Measurements from ENCODE around the gene CDR2L. TPM values are rescaled to one million over a fixed set of nuclear protein-coding genes. Genes with fewer than 3 reads are reported as not detected.

The CDR2L gene
- polyA plus RNA-seq, 2 donors = 3.6 to 4.3 TPM

DNA sequence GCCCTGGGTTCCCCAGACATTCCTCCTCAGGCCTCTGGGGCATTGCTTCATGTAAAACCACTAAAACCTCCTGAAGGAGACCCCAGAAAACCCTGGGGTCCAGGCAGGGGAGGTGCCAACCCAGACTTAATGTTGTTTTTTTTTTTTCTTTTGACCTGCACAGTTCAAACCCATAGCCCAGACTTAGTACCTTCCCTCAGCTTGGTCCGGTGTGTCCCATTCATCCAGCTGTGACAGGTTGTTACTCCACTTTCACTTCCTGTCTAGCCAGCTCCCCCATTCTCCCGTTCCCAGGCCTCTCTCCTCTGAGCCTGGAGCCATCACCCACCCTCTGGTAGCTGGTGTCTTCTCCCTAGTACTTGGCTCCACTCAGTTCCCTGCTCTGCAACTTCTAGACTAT lies 4.8 kb downstream of the CDR2L start:
- 34 to 42% methylated on average over 2 of the region's 2 CpGs for WGBS, 2 donors
- no peaks in the 10 kb centered on the region for H3K9me3 ChIP-seq (ENCODE audit: control insufficient read depth in 2 of 2, insufficient read depth in 1 of 2, low read depth in 1 of 2, low read length in 1 of 2)
- no peak overlapping the region for H3K4me3 ChIP-seq (ENCODE audit: low read depth in 1 of 2, low read length in 2 of 2)
- peak overlapping the region; percentile 69 to 82 for H3K27ac ChIP-seq (ENCODE audit: low read depth in 2 of 2, low read length in 1 of 2)
- no peaks in the 10 kb centered on the region for H3K27me3 ChIP-seq (ENCODE audit: control insufficient read depth in 1 of 2, insufficient read depth in 2 of 2, low read length in 2 of 2)
- H3K4me1 ChIP-seq (ENCODE audit: control insufficient read depth in 2 of 2, insufficient read depth in 2 of 2, low read length in 1 of 2) = peaks cover 9 to 22% of the 10 kb centered on the region in 2 donors
- H3K36me3 ChIP-seq (ENCODE audit: control insufficient read depth in 2 of 2, insufficient read depth in 2 of 2, low read length in 1 of 2) = no peaks in the 10 kb centered on the region

DNA sequence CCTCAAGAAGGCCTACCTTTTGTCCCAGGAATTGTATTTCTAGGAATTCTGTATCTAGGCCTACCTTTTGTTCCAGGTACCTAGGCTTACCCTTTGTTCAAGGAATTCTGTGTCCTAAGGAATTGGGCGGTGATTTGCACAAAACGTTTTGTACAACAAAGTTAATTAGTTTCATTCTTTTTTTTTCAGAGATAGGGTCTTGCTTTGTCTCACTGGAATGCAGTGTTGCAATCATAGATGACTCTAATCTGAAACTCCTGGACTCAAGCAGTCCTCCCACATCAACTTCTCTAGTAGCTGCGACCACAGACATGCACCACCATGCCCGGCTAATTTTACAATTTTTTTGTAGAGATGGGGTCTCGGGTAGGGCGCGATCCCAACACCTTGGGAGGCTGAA lies 7.0 kb downstream of the CDR2L start:
- no peak overlapping the region for H3K27ac ChIP-seq (ENCODE audit: low read depth in 2 of 2, low read length in 1 of 2)
- H3K4me3 ChIP-seq (ENCODE audit: low read depth in 1 of 2, low read length in 2 of 2) = no peak overlapping the region
- H3K4me1 ChIP-seq (ENCODE audit: control insufficient read depth in 2 of 2, insufficient read depth in 2 of 2, low read length in 1 of 2) = peaks cover 5 to 13% of the 10 kb centered on the region in 2 donors
- peaks cover 0 to 3% of the 10 kb centered on the region in 2 donors for H3K36me3 ChIP-seq (ENCODE audit: control insufficient read depth in 2 of 2, insufficient read depth in 2 of 2, low read length in 1 of 2)
- H3K9me3 ChIP-seq (ENCODE audit: control insufficient read depth in 2 of 2, insufficient read depth in 1 of 2, low read depth in 1 of 2, low read length in 1 of 2) = no peaks in the 10 kb centered on the region
- 77 to 89% methylated on average over 7 of the region's 7 CpGs for WGBS, 2 donors
- H3K27me3 ChIP-seq (ENCODE audit: control insufficient read depth in 1 of 2, insufficient read depth in 2 of 2, low read length in 2 of 2) = no peaks in the 10 kb centered on the region

DNA sequence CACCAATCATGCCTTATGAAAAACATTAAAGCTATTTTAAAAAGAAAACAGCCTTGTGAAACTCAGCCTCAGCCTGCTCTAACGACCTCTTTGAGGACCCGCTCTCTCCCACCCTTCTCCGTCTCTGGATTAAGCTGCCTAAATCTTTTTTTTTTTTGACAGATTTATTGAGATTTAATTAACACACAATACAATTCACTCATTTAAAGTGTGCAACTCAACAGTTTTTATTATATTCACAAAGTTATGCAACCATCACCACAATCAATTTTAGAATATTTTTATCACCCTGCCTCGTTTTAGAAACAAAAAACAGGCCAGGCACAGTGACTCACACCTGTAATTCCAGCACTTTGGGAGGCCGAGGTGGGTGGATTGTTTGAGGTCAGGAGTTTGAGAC lies 8.4 kb downstream of the CDR2L start:
- H3K4me3 ChIP-seq (ENCODE audit: low read depth in 1 of 2, low read length in 2 of 2) = no peak overlapping the region
- peaks cover 5 to 13% of the 10 kb centered on the region in 2 donors for H3K4me1 ChIP-seq (ENCODE audit: control insufficient read depth in 2 of 2, insufficient read depth in 2 of 2, low read length in 1 of 2)
- no peaks in the 10 kb centered on the region for H3K27me3 ChIP-seq (ENCODE audit: control insufficient read depth in 1 of 2, insufficient read depth in 2 of 2, low read length in 2 of 2)
- peaks cover 0 to 4% of the 10 kb centered on the region in 2 donors for H3K36me3 ChIP-seq (ENCODE audit: control insufficient read depth in 2 of 2, insufficient read depth in 2 of 2, low read length in 1 of 2)
- 74 to 75% methylated on average over 5 of the region's 5 CpGs for WGBS, 2 donors
- no peaks in the 10 kb centered on the region for H3K9me3 ChIP-seq (ENCODE audit: control insufficient read depth in 2 of 2, insufficient read depth in 1 of 2, low read depth in 1 of 2, low read length in 1 of 2)
- H3K27ac ChIP-seq (ENCODE audit: low read depth in 2 of 2, low read length in 1 of 2) = no peak overlapping the region

- WGBS, 2 donors = 83 to 85% methylated on average over 6 of the region's 6 CpGs
- Histone ChIP-seq H3K9me3 (ENCODE audit: control insufficient read depth in 2 of 2, insufficient read depth in 1 of 2, low read depth in 1 of 2, low read length in 1 of 2) (no peaks in the 10 kb centered on the region), H3K27ac (ENCODE audit: low read depth in 2 of 2, low read length in 1 of 2) (no peak overlapping the region), H3K4me1 (ENCODE audit: control insufficient read depth in 2 of 2, insufficient read depth in 2 of 2, low read length in 1 of 2) (peaks cover 0 to 1% of the 10 kb centered on the region in 2 donors), H3K4me3 (ENCODE audit: low read depth in 1 of 2, low read length in 2 of 2) (no peak overlapping the region), H3K36me3 (ENCODE audit: control insufficient read depth in 2 of 2, insufficient read depth in 2 of 2, low read length in 1 of 2) (peaks cover 0 to 27% of the 10 kb centered on the region in 2 donors), H3K27me3 (ENCODE audit: control insufficient read depth in 1 of 2, insufficient read depth in 2 of 2, low read length in 2 of 2) (no peaks in the 10 kb centered on the region)
These were observed 11.4 kb downstream of the CDR2L start for GRCh38 chr17:74998783-74999182.

DNA sequence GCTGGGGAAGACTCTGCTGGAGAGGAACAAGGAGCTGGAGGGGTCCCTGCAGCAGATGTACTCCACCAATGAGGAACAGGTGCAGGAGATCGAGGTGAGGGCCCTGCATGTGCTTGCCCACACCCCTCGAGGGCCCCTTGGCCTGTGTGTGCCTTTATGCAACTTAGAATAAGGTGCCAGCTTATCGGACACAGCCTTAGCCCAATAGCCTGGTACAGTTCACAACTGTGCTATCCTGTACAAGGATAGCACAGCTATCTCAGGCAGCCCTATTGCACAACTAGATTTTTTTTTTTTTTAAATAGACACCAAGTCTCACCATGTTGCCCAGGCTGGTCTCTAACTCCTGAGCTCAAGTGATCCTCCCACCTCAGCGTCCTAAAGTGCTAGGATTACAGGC lies 12.1 kb downstream of the CDR2L start:
- H3K27me3 ChIP-seq (ENCODE audit: control insufficient read depth in 1 of 2, insufficient read depth in 2 of 2, low read length in 2 of 2) = no peaks in the 10 kb centered on the region
- H3K4me3 ChIP-seq (ENCODE audit: low read depth in 1 of 2, low read length in 2 of 2) = no peak overlapping the region
- peaks cover 0 to 31% of the 10 kb centered on the region in 2 donors for H3K36me3 ChIP-seq (ENCODE audit: control insufficient read depth in 2 of 2, insufficient read depth in 2 of 2, low read length in 1 of 2)
- WGBS, 2 donors = 82 to 86% methylated on average over 4 of the region's 4 CpGs
- H3K27ac ChIP-seq (ENCODE audit: low read depth in 2 of 2, low read length in 1 of 2) = no peak overlapping the region
- no peaks in the 10 kb centered on the region for H3K9me3 ChIP-seq (ENCODE audit: control insufficient read depth in 2 of 2, insufficient read depth in 1 of 2, low read depth in 1 of 2, low read length in 1 of 2)
- H3K4me1 ChIP-seq (ENCODE audit: control insufficient read depth in 2 of 2, insufficient read depth in 2 of 2, low read length in 1 of 2) = no peaks in the 10 kb centered on the region

DNA sequence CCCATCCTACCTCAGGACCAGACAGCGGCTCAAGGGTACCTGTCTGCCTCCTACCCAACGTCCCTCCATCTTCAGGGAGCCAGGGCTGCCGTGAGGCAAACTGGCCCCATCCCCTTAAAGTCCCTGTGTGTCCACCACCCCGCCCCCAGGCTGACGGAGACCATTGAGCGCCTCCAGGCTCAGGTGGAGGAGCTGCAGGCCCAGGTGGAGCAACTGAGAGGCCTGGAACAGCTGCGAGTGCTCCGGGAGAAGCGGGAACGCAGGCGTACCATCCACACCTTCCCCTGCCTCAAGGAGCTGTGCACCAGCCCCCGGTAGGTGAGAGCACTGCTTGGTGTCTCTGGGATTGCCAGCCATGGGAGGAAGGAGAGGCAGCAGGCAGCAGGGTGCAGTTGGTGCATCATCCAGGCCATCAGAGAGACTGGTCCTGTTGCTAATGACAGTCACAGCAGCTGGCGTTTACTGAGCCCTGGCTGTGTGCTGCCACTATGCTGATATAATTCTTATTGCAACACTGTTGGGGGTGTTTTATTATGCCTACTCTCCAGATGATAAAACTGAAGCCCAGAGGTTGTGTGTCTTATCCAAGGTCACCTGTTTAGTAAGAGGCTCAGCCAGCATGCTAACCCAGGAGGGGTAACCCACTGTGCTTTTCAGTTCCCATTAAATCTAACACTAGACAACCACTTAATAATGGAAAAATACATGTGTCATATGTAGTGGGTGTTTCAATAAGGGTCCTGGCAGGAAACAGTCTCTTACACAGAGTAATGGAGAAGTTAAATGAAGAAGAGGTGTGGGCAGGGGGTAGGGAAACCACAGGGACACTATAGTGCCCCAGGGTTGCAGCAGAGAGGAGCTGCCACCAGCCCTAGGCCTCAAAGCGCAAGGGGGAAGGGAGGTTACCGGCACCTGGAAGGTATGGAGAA lies 14.7 kb downstream of the CDR2L start:
- Histone ChIP-seq H3K9me3 (ENCODE audit: control insufficient read depth in 2 of 2, insufficient read depth in 1 of 2, low read depth in 1 of 2, low read length in 1 of 2) (no peaks in the 10 kb centered on the region), H3K36me3 (ENCODE audit: control insufficient read depth in 2 of 2, insufficient read depth in 2 of 2, low read length in 1 of 2) (peaks cover 0 to 34% of the 10 kb centered on the region in 2 donors)

GRCh38 chr17:75003070-75003956 lies 15.9 kb downstream of the CDR2L start:
- Histone ChIP-seq H3K27me3 (ENCODE audit: control insufficient read depth in 1 of 2, insufficient read depth in 2 of 2, low read length in 2 of 2) (no peaks in the 10 kb centered on the region), H3K36me3 (ENCODE audit: control insufficient read depth in 2 of 2, insufficient read depth in 2 of 2, low read length in 1 of 2) (peaks cover 0 to 34% of the 10 kb centered on the region in 2 donors), H3K4me3 (ENCODE audit: low read depth in 1 of 2, low read length in 2 of 2) (no peak overlapping the region), H3K27ac (ENCODE audit: low read depth in 2 of 2, low read length in 1 of 2) (no peak overlapping the region), H3K9me3 (ENCODE audit: control insufficient read depth in 2 of 2, insufficient read depth in 1 of 2, low read depth in 1 of 2, low read length in 1 of 2) (no peaks in the 10 kb centered on the region), H3K4me1 (ENCODE audit: control insufficient read depth in 2 of 2, insufficient read depth in 2 of 2, low read length in 1 of 2) (no peaks in the 10 kb centered on the region)
- 90 to 91% methylated on average over 75 to 76 of the region's 76 CpGs for WGBS, 2 donors

More for the DNA sequence above, 14.7 kb downstream of the CDR2L start:
- H3K4me1 ChIP-seq (ENCODE audit: control insufficient read depth in 2 of 2, insufficient read depth in 2 of 2, low read length in 1 of 2) = no peaks in the 10 kb centered on the region
- H3K27ac ChIP-seq (ENCODE audit: low read depth in 2 of 2, low read length in 1 of 2) = no peak overlapping the region
- H3K27me3 ChIP-seq (ENCODE audit: control insufficient read depth in 1 of 2, insufficient read depth in 2 of 2, low read length in 2 of 2) = no peaks in the 10 kb centered on the region
- no peak overlapping the region for H3K4me3 ChIP-seq (ENCODE audit: low read depth in 1 of 2, low read length in 2 of 2)
- 91 to 92% methylated on average over 15 of the region's 15 CpGs for WGBS, 2 donors

DNA sequence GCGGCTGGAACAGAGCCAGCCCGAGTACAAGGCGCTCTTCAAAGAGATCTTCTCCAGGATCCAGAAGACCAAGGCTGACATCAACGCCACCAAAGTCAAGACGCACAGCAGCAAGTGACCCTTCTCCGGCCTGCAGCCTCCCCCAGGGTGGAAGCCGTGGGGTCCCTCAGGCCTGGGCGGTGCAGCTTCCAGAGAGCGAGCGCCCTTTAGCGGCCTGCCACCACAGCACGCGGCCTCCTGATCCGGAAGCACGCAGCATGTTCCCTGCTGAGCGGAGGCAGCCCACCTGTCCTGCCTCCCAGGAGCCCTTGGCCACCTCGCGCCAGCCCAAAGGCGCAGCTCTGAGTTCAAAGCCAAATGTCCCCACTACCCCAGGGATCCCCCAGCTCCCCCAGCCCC lies 16.5 kb downstream of the CDR2L start:
- Histone ChIP-seq H3K36me3 (ENCODE audit: control insufficient read depth in 2 of 2, insufficient read depth in 2 of 2, low read length in 1 of 2) (peaks cover 0 to 34% of the 10 kb centered on the region in 2 donors), H3K27ac (ENCODE audit: low read depth in 2 of 2, low read length in 1 of 2) (no peak overlapping the region), H3K9me3 (ENCODE audit: control insufficient read depth in 2 of 2, insufficient read depth in 1 of 2, low read depth in 1 of 2, low read length in 1 of 2) (no peaks in the 10 kb centered on the region), H3K4me1 (ENCODE audit: control insufficient read depth in 2 of 2, insufficient read depth in 2 of 2, low read length in 1 of 2) (no peaks in the 10 kb centered on the region), H3K4me3 (ENCODE audit: low read depth in 1 of 2, low read length in 2 of 2) (no peak overlapping the region), H3K27me3 (ENCODE audit: control insufficient read depth in 1 of 2, insufficient read depth in 2 of 2, low read length in 2 of 2) (no peaks in the 10 kb centered on the region)
- 94 to 95% methylated on average over 19 of the region's 19 CpGs for WGBS, 2 donors

DNA sequence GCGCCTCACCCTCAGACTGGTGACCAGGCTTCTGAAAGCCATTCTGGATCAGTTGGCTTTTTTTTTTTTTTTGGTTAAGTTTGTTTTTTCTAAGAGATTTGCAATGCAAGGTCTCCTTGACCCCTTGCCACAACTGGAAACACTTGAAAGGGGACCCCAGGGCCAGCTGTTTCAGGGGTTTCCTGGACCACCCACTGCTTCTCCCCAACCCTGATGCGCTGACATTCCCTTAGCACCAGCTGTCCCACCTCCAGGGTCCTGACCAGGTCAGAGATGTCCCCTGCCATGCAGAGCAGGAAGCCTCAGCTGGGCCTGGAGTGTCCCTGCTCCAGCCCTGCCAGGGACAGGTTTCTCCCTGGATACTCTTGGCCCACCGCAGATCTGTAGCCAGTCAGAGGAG lies 16.9 kb downstream of the CDR2L start:
- Histone ChIP-seq H3K4me3 (ENCODE audit: low read depth in 1 of 2, low read length in 2 of 2) (no peak overlapping the region), H3K9me3 (ENCODE audit: control insufficient read depth in 2 of 2, insufficient read depth in 1 of 2, low read depth in 1 of 2, low read length in 1 of 2) (no peaks in the 10 kb centered on the region), H3K4me1 (ENCODE audit: control insufficient read depth in 2 of 2, insufficient read depth in 2 of 2, low read length in 1 of 2) (no peaks in the 10 kb centered on the region), H3K36me3 (ENCODE audit: control insufficient read depth in 2 of 2, insufficient read depth in 2 of 2, low read length in 1 of 2) (peaks cover 0 to 32% of the 10 kb centered on the region in 2 donors), H3K27ac (ENCODE audit: low read depth in 2 of 2, low read length in 1 of 2) (no peak overlapping the region), H3K27me3 (ENCODE audit: control insufficient read depth in 1 of 2, insufficient read depth in 2 of 2, low read length in 2 of 2) (no peaks in the 10 kb centered on the region)
- 94% methylated on average over 3 of the region's 3 CpGs for WGBS, 2 donors
